Measurements from ENCODE around the gene PEAR1. TPM values are rescaled to one million over a fixed set of nuclear protein-coding genes. Genes with fewer than 3 reads are reported as not detected.

Gene PEAR1
- total RNA-seq, 6 donors from 2014 or later: 8.4 to 33.5 (median 13.7) TPM

GRCh38 chr1:156899956-156900718 is 6.6 kb downstream of the PEAR1 start:
- Histone ChIP-seq H3K9me3 (no peaks in the 10 kb centered on the region), H3K27me3 (no peaks in the 10 kb centered on the region), H3K27ac (peak overlapping the region in 1 of 4 donors; percentile 49), H3K36me3 (peaks cover 0 to 6% (median 0%) of the 10 kb centered on the region in 4 donors), H3K4me1 (peaks cover 42 to 81% (median 76%) of the 10 kb centered on the region in 4 donors), H3K4me3 (no peak overlapping the region)
- no peak for DNase-seq
- no peak for ATAC-seq (ENCODE audit: low FRiP score in 2 of 2)
- TF ChIP-seq POLR2A (IDR thresholded peaks at IDR 0.05) (no peak), POLR2AphosphoS5 (IDR thresholded peaks at IDR 0.05) (no peak), EP300 (IDR thresholded peaks at IDR 0.05) (no peak), CTCF (IDR thresholded peaks at IDR 0.05) (no peak)
- 57 to 58% methylated on average over 7 to 12 of the region's 12 CpGs for WGBS, 2 donors

GRCh38 chr1:156900896-156901589 is 7.5 kb downstream of the PEAR1 start:
- WGBS, 2 donors: 57 to 60% methylated on average over 5 to 6 of the region's 6 CpGs
- no peak for DNase-seq
- TF ChIP-seq CTCF (IDR thresholded peaks at IDR 0.05): no peak

GRCh38 chr1:156901590-156901900 is 8.0 kb downstream of the PEAR1 start:
- H3K4me1 ChIP-seq: peaks cover 37 to 72% (median 62%) of the 10 kb centered on the region in 4 donors
- peaks cover 0 to 14% (median 0%) of the 10 kb centered on the region in 4 donors for H3K36me3 ChIP-seq
- no peaks in the 10 kb centered on the region for H3K9me3 ChIP-seq
- ATAC-seq (ENCODE audit: low FRiP score in 2 of 2) (no peak), DNase-seq (no peak)
- 86 to 97% methylated on average over 4 of the region's 4 CpGs for WGBS, 2 donors
- no peak overlapping the region for H3K4me3 ChIP-seq
- peak overlapping the region in 2 of 4 donors; percentile 17 to 20 for H3K27ac ChIP-seq
- H3K27me3 ChIP-seq: no peaks in the 10 kb centered on the region
- TF ChIP-seq CTCF (IDR thresholded peaks at IDR 0.05) (no peak), POLR2AphosphoS5 (IDR thresholded peaks at IDR 0.05) (no peak), EP300 (IDR thresholded peaks at IDR 0.05) (no peak), POLR2A (IDR thresholded peaks at IDR 0.05) (no peak)

More at GRCh38 chr1:156900896-156901589, 7.5 kb downstream of the PEAR1 start:
- Histone ChIP-seq H3K9me3 (no peaks in the 10 kb centered on the region), H3K36me3 (peaks cover 0 to 10% (median 0%) of the 10 kb centered on the region in 4 donors), H3K27ac (peak overlapping the region in 1 of 4 donors; percentile 49), H3K4me3 (no peak overlapping the region), H3K4me1 (peaks cover 38 to 75% (median 67%) of the 10 kb centered on the region in 4 donors), H3K27me3 (no peaks in the 10 kb centered on the region)
- ATAC-seq (ENCODE audit: low FRiP score in 2 of 2): no peak

GRCh38 chr1:156901966-156902915 is 8.7 kb downstream of the PEAR1 start:
- H3K4me1 ChIP-seq: peaks cover 36 to 68% (median 61%) of the 10 kb centered on the region in 4 donors
- WGBS, 2 donors: 68 to 70% methylated on average over 20 to 22 of the region's 23 CpGs
- H3K27ac ChIP-seq: peak overlapping the region in 2 of 4 donors; percentile 13 to 17
- peaks cover 0 to 21% (median 0%) of the 10 kb centered on the region in 4 donors for H3K36me3 ChIP-seq
- DNase-seq: no peak
- H3K4me3 ChIP-seq: no peak overlapping the region
- TF ChIP-seq POLR2AphosphoS5 (IDR thresholded peaks at IDR 0.05) (no peak), CTCF (IDR thresholded peaks at IDR 0.05) (no peak), EP300 (IDR thresholded peaks at IDR 0.05) (no peak), POLR2A (IDR thresholded peaks at IDR 0.05) (no peak)
- no peaks in the 10 kb centered on the region for H3K27me3 ChIP-seq
- ATAC-seq (ENCODE audit: low FRiP score in 2 of 2): no peak
- no peaks in the 10 kb centered on the region for H3K9me3 ChIP-seq
